Breast epithelium (tissue), 3 donors: ENCODE results near the gene CACNG4.

Experiments used
- CTCF ChIP-seq, 3 donors: fragments of 450-650 bp; IDR thresholded peaks; one replicate each; pipeline ENCODE4 v1.5.1; 2016 to 2017; ENCODE audit warnings: antibody characterized with exemption in 3 of 3, mild to moderate bottlenecking in 3 of 3, moderate library complexity in 3 of 3
- POLR2A ChIP-seq: fragments of 450-650 bp; IDR thresholded peaks from one replicate; pipeline ENCODE4 v1.6.1; 2016; ENCODE audit warnings: antibody characterized with exemption, mild to moderate bottlenecking, moderate library complexity
- POLR2AphosphoS5 ChIP-seq, 3 donors: sonication (generic); formaldehyde crosslinking; IDR thresholded peaks; one replicate each; pipeline ENCODE4 v1.6.1; 2017; ENCODE audit warnings: antibody characterized with exemption in 3 of 3

- no peak for TF ChIP-seq CTCF (IDR thresholded peaks at IDR 0.05)
- no peak for TF ChIP-seq POLR2A
- no peak for TF ChIP-seq POLR2AphosphoS5 (IDR thresholded peaks at IDR 0.05)
These were observed 76.1 kb downstream of the CACNG4 start for GRCh38 chr17:67040652-67041051.
